ENCODE measurements around the gene FOXF1.

- peak; percentile 88 for TF ChIP-seq CTCF (IDR thresholded peaks at IDR 0.05)
- no peak for TF ChIP-seq REST (IDR thresholded peaks at IDR 0.05; ENCODE audit: insufficient read depth in 1 of 2, low read depth in 2 of 2, low read length in 1 of 2)
- no peak for TF ChIP-seq POLR2AphosphoS5 (IDR thresholded peaks at IDR 0.05; ENCODE audit: low read depth, low read length)
- no peak for TF ChIP-seq SIN3A (IDR thresholded peaks at IDR 0.05; ENCODE audit: borderline replicate concordance, insufficient read depth, low read depth, low read length)
- no peak for TF ChIP-seq TCF7L2 (IDR thresholded peaks at IDR 0.05; ENCODE audit: low read depth, low read length)
These were observed 7.4 kb downstream of the FOXF1 start for GRCh38 chr16:86517652-86518258.

Data from Panc1 (cell line).